Activated T-helper 17 cell treated with anti-CD3 and anti-CD28 coated beads, Interleukin-2, amount 50 U/mL, for 72 hours (primary cell): ENCODE data around the gene CYP20A1. TPM values are rescaled to one million over a fixed set of nuclear protein-coding genes. Genes with fewer than 3 reads are reported as not detected.
"Not testable (repeated sequence)": the region's sequence is repeated elsewhere in the genome, so short reads cannot be mapped to it uniquely, and the experiment has no call there.

Experiments
- ATAC-seq: fragments of 150-1000 bp; cut with Tn5 transposase; replicated peaks from 2 replicates; pipeline ENCODE4 v1.10.0; 2021; ENCODE audit warnings: mild to moderate bottlenecking, moderate library complexity
- H3K27ac Mint-ChIP-seq: one replicate; pipeline ENCODE4 v1.8.0; 2022; ENCODE audit warnings: mixed read lengths
- H3K27me3 Mint-ChIP-seq: one replicate; pipeline ENCODE4 v1.8.0; 2022; ENCODE audit warnings: mixed read lengths
- H3K36me3 Mint-ChIP-seq: one replicate; pipeline ENCODE4 v1.8.0; 2022; ENCODE audit warnings: low read depth, mild to moderate bottlenecking, mixed read lengths
- H3K4me1 Mint-ChIP-seq: one replicate; pipeline ENCODE4 v1.8.0; 2022; ENCODE audit warnings: mixed read lengths
- H3K4me3 Mint-ChIP-seq: one replicate; pipeline ENCODE4 v1.8.0; 2022; ENCODE audit warnings: mild to moderate bottlenecking, mixed read lengths
- H3K9me3 Mint-ChIP-seq: one replicate; pipeline ENCODE4 v1.8.0; 2022; ENCODE audit warnings: mixed read lengths
- total RNA-seq, 2 donors: library from RNA; stranded (reverse); gene quantifications; one replicate each; pipeline ENCODE4 v1.2.3, GENCODE V29; 2022

Gene CYP20A1
- total RNA-seq, 2 donors from 2014 or later = 19.1 to 21.7 TPM

GRCh38 chr2:203327901-203328759 is 89.3 kb downstream of the CYP20A1 start, which contains the start of gene ABI2:
Gene ABI2 (plus strand): TSS chr2:203328394. CDS start chr2:203328515, 121 bp downstream.
- Mint-ChIP-seq H3K9me3 (no peaks in the 10 kb centered on the region), H3K36me3 (peaks cover 6% of the 10 kb centered on the region), H3K4me1 (peaks cover 17% of the 10 kb centered on the region), H3K27me3 (no peaks in the 10 kb centered on the region), H3K27ac (peak within 1 kb of the TSS; percentile 84), H3K4me3 (peak within 1 kb of the TSS; percentile 82)
- peak; percentile 73 for ATAC-seq

- Mint-ChIP-seq H3K9me3 (no peaks in the 10 kb centered on the region), H3K27me3 (no peaks in the 10 kb centered on the region), H3K4me1 (peaks cover 17% of the 10 kb centered on the region), H3K4me3 (peak overlapping the region; percentile 82), H3K27ac (peak overlapping the region; percentile 80), H3K36me3 (peaks cover 6% of the 10 kb centered on the region)
- peak; percentile 58 for ATAC-seq
These were observed 90.1 kb downstream of the CYP20A1 start for GRCh38 chr2:203328760-203329540.

- Mint-ChIP-seq H3K36me3 (peaks cover 6% of the 10 kb centered on the region), H3K4me1 (peaks cover 17% of the 10 kb centered on the region), H3K4me3 (peak overlapping the region; percentile 82), H3K27me3 (no peaks in the 10 kb centered on the region), H3K27ac (no peak overlapping the region), H3K9me3 (no peaks in the 10 kb centered on the region)
- no peak for ATAC-seq
These were observed 91.6 kb downstream of the CYP20A1 start for GRCh38 chr2:203330434-203330833.

GRCh38 chr2:203338322-203338721 is 99.5 kb downstream of the CYP20A1 start:
- Mint-ChIP-seq H3K27me3 (no peaks in the 10 kb centered on the region), H3K4me1 (peaks cover 4% of the 10 kb centered on the region), H3K36me3 (peaks cover 11% of the 10 kb centered on the region), H3K4me3 (no peak overlapping the region), H3K9me3 (no peaks in the 10 kb centered on the region), H3K27ac (no peak overlapping the region)
- ATAC-seq = no peak

- Mint-ChIP-seq H3K36me3 (peaks cover 19% of the 10 kb centered on the region), H3K9me3 (no peaks in the 10 kb centered on the region), H3K4me1 (peaks cover 4% of the 10 kb centered on the region), H3K27ac (no peak overlapping the region), H3K27me3 (no peaks in the 10 kb centered on the region), H3K4me3 (no peak overlapping the region)
- no peak for ATAC-seq
These were observed 102.1 kb downstream of the CYP20A1 start for GRCh38 chr2:203340791-203341487.

GRCh38 chr2:203341741-203342310 is 103.0 kb downstream of the CYP20A1 start:
- Mint-ChIP-seq H3K36me3 (peaks cover 10% of the 10 kb centered on the region), H3K27me3 (no peaks in the 10 kb centered on the region), H3K9me3 (no peaks in the 10 kb centered on the region), H3K4me3 (no peak overlapping the region), H3K4me1 (peaks cover 7% of the 10 kb centered on the region), H3K27ac (no peak overlapping the region)
- no peak for ATAC-seq

- not testable (repeated sequence) for ATAC-seq, H3K4me1 Mint-ChIP-seq, H3K36me3 Mint-ChIP-seq, H3K27ac Mint-ChIP-seq, H3K4me3 Mint-ChIP-seq, H3K9me3 Mint-ChIP-seq, H3K27me3 Mint-ChIP-seq
These were observed 103.6 kb downstream of the CYP20A1 start for GRCh38 chr2:203342374-203342773.

- no peaks in the 10 kb centered on the region for H3K9me3 Mint-ChIP-seq
- ATAC-seq = no peak
- H3K4me3 Mint-ChIP-seq = no peak overlapping the region
- no peak overlapping the region for H3K27ac Mint-ChIP-seq
- peaks cover 10% of the 10 kb centered on the region for H3K36me3 Mint-ChIP-seq
- H3K4me1 Mint-ChIP-seq = peaks cover 6% of the 10 kb centered on the region
- H3K27me3 Mint-ChIP-seq = no peaks in the 10 kb centered on the region
These were observed 105.8 kb downstream of the CYP20A1 start for GRCh38 chr2:203344667-203345066.

GRCh38 chr2:203346612-203347011 is 107.8 kb downstream of the CYP20A1 start:
- H3K27ac Mint-ChIP-seq = no peak overlapping the region
- H3K4me1 Mint-ChIP-seq = peaks cover 6% of the 10 kb centered on the region
- peaks cover 10% of the 10 kb centered on the region for H3K36me3 Mint-ChIP-seq
- H3K4me3 Mint-ChIP-seq = no peak overlapping the region
- H3K9me3 Mint-ChIP-seq = no peaks in the 10 kb centered on the region
- H3K27me3 Mint-ChIP-seq = no peaks in the 10 kb centered on the region
- ATAC-seq = no peak

- no peak overlapping the region for H3K27ac Mint-ChIP-seq
- peaks cover 10% of the 10 kb centered on the region for H3K36me3 Mint-ChIP-seq
- no peaks in the 10 kb centered on the region for H3K9me3 Mint-ChIP-seq
These were observed 108.6 kb downstream of the CYP20A1 start for GRCh38 chr2:203347375-203347774.

GRCh38 chr2:203352604-203353255 is 113.9 kb downstream of the CYP20A1 start:
- no peak for ATAC-seq
- no peak overlapping the region for H3K27ac Mint-ChIP-seq
- no peak overlapping the region for H3K4me3 Mint-ChIP-seq
- no peaks in the 10 kb centered on the region for H3K4me1 Mint-ChIP-seq
- peaks cover 5% of the 10 kb centered on the region for H3K36me3 Mint-ChIP-seq
- no peaks in the 10 kb centered on the region for H3K9me3 Mint-ChIP-seq
- H3K27me3 Mint-ChIP-seq = no peaks in the 10 kb centered on the region

More at GRCh38 chr2:203347375-203347774, 108.6 kb downstream of the CYP20A1 start:
- H3K4me3 Mint-ChIP-seq = no peak overlapping the region
- H3K27me3 Mint-ChIP-seq = no peaks in the 10 kb centered on the region
- ATAC-seq = no peak
- peaks cover 6% of the 10 kb centered on the region for H3K4me1 Mint-ChIP-seq

GRCh38 chr2:203354966-203355365 is 116.1 kb downstream of the CYP20A1 start:
- H3K27me3 Mint-ChIP-seq = no peaks in the 10 kb centered on the region
- no peak for ATAC-seq
- H3K9me3 Mint-ChIP-seq = no peaks in the 10 kb centered on the region
- no peak overlapping the region for H3K27ac Mint-ChIP-seq
- peaks cover 5% of the 10 kb centered on the region for H3K36me3 Mint-ChIP-seq
- H3K4me1 Mint-ChIP-seq = no peaks in the 10 kb centered on the region
- H3K4me3 Mint-ChIP-seq = no peak overlapping the region
